Measurements from ENCODE around the gene CDC37L1.

DNA sequence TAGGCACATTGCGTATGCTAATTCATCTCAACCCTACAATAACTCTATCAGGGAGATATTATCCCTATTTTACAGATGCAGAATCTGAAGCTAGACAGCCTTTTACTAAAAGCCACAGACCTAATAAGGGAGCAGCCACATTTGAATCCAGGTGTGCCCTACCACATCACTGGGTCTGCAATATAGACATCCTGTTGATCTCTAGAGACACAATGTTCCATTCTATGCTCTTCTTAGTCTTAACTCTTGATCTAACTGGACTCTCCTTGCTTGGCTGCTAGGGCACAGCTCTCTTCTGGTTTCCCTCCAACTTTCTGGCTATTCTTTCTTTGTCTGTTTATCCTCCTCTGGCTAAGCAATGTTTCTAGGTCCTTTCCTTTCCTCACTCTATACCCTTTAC is 11.7 kb upstream of the CDC37L1 start:
- TF ChIP-seq, protein P1, sequence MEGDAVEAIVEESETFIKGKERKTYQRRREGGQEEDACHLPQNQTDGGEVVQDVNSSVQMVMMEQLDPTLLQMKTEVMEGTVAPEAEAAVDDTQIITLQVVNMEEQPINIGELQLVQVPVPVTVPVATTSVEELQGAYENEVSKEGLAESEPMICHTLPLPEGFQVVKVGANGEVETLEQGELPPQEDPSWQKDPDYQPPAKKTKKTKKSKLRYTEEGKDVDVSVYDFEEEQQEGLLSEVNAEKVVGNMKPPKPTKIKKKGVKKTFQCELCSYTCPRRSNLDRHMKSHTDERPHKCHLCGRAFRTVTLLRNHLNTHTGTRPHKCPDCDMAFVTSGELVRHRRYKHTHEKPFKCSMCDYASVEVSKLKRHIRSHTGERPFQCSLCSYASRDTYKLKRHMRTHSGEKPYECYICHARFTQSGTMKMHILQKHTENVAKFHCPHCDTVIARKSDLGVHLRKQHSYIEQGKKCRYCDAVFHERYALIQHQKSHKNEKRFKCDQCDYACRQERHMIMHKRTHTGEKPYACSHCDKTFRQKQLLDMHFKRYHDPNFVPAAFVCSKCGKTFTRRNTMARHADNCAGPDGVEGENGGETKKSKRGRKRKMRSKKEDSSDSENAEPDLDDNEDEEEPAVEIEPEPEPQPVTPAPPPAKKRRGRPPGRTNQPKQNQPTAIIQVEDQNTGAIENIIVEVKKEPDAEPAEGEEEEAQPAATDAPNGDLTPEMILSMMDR (IDR thresholded peaks at IDR 0.05), result no peak
- TF ChIP-seq POLR2AphosphoS5 (IDR thresholded peaks at IDR 0.05) (no peak), POLR2A (IDR thresholded peaks at IDR 0.05) (no peak)

All from gastroesophageal sphincter (tissue), 3 donors.